HL-60/S4 treated with phorbol 12-myristate 13-acetate at 8.2 ng/mL for 4 days and 3 days (cell line): ENCODE measurements around the gene ADARB2.
"Not testable (repeated sequence)": the region's sequence is repeated elsewhere in the genome, so short reads cannot be mapped to it uniquely, and the experiment has no call there.

Experiments used
- in situ Hi-C: fragments of 300-500 bp; cut with MboI; formaldehyde crosslinking; loops from 2 replicates; pipeline ENCODE4 v1.15.0; 2022; ENCODE audit warnings: low sequenced_read_pairs

The ADARB2 gene

GRCh38 chr10:1402016-1402770 is 335.1 kb downstream of the ADARB2 start:
- in situ Hi-C loops: no loop called here

DNA sequence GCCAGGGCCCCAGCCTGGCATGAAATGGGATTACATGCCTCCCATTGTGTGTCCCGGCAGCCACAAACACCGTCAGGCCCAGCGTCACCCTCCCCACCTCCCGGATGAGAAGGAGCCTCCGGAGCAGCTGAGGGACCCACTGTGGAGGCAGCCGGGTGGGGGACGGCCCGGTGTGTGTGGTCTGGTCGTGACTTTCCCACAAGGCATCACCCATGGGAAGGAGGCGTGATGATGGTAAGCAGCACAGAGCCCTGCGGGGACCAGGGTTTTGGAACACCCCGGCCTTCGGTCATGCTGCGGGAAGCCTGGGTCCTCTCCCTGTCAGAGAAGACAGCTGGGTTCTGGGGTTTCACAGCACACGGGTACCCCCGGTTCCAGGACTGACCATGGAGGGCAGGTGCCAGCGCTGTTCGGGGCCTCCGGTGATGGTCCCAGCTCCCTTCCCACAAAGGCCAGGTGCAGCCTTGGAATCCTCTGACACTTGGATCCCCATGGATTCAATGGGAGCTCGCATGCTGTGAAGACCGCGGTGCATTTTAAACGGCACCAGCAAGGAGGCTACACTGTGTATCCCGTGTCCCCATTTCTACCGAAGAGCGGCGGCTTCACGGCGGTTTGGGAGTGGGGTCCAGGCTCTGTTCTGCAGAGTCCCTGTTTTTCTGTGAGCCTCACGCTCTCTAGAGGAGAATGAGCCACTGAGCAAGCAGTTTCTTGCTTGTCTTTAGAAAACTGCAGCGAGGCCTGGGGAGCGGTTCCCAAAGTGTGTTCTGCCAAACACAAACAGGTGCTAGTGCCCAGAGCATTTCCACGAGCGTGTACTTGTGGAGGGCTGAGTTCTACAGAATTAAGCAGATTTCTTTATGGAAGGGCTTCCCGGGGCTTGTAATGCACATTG is 336.0 kb downstream of the ADARB2 start:
- in situ Hi-C loops: no loop called here

GRCh38 chr10:1400101-1401070 is 336.9 kb downstream of the ADARB2 start:
- in situ Hi-C loops: no loop called here

DNA sequence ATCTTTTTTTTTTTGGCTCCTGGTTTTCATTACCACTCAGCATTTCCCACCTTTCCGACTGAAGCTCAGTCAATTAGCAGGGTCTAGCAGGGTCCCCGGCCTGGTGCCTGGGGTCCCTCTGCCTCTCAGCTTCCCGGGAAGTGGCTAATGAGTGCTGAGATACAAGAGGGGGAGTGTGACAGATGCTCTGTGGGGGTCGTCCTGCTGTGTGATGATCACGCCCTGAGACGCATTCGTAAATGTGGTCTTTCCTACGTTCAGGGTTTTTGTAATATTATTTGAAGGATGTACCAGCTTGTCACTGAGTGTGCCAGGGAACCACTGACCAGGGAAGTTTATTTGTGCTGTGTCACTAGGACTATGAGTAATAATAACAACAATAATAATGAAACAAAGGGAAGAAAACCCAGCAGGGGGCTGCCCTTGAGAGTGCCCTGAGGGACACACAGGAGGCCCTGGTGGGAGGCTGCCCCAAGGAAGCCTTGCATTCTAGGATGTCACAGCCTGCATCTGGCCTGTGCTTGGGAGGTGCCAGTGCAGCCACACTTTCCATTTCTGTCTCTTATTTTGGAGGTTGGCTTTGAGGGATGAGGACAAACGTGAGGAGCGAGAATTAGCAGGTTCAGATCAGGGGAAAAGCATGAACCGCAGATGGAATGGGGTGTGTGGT is 337.8 kb downstream of the ADARB2 start:
- in situ Hi-C loops: no loop called here

DNA sequence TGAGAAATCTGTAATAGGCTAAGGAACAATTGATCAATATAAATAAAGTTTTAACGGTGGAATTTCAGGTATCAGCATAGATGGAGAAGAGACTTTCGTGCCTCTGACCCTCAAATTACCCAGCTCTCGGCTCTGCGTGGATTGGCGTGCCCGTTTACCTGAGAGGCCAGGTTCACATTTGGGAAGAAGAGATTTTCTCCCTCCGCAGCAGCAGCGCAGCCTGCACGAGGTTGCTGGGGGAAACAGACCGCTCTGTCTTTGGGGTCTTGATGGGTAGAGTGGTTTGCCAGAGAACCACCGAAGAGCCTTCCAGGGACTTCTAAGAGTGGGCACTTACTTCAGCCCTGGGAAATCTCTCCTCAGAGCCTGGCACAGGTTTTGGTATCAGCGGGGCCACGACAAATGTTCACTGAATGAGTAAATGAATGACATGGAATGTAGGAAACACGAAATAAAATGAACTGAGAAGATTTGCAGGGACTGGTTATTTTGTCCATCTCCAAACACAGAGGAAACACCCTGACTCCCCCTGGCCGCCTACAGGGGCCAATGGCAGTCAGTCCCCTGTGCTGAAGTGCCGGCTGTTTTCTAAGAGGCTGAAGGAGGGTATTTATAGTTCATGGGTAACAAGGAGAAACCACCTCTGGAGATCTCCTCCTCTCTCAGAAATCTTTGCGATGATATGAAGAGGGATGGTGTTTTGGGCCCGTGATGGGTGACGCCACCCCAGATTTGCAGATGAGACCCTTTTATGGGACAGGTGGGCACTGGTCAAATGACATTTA is 338.5 kb downstream of the ADARB2 start:
- in situ Hi-C loops: no loop called here

- in situ Hi-C loops: not testable (repeated sequence)
These were observed 339.2 kb downstream of the ADARB2 start for GRCh38 chr10:1398116-1398515.

DNA sequence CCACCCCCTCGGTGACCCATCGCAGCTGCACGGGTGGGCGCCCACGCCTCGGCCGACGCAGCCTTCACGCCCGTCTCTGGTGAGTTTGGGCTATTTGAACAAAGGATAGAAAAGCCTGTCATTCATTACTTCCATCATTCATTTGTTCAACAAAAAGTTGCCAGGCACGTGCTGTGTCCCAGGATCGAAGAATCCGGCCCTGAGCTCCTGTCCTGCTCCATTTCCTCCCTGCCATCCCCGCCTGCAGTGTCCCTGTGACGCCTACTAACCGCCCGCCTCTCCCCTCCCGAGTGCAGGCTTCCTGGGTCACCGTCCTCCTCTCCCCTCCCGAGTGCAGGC is 341.1 kb downstream of the ADARB2 start:
- in situ Hi-C loops: no loop called here

- in situ Hi-C loops: no loop called here
These were observed 341.6 kb downstream of the ADARB2 start for GRCh38 chr10:1395481-1396296.

- in situ Hi-C loops: no loop called here
These were observed 342.3 kb downstream of the ADARB2 start for GRCh38 chr10:1395025-1395480.

DNA sequence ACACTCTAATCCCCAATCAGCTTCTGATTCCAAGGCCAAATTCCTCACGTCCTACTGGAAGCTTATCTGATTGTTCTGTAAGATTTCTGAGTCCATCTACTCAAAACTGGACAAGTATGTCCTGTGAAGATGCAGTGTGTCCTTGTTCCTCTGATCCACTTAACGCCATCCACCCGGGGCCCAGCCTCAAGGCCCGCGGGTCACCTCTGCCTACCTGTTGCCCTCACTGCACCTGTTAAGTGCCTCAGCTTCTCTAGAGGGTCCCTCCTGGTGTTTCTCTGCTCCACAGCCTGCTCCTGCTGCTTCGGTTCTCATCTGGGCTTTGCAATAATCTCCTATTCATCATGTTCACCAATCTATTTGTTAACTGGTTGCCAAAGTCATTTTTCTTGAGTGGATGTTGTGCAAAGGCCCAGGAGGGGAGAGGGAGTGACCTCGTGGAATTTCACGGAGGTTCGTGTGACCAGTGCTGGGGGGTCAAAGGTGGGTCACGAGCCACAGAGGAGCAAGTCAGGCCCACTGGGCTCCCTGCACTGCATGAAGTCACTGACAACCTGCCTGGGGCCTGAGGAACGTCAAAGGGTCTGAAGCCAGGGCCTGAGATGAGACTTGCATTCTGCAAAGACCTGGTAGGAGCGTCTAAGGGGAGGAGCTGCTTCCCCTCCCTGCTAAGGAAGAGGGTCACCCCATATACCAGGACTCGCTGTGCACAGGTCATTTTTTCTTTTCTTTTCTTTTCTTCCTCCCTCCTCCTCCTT is 343.0 kb downstream of the ADARB2 start:
- in situ Hi-C loops: no loop called here

DNA sequence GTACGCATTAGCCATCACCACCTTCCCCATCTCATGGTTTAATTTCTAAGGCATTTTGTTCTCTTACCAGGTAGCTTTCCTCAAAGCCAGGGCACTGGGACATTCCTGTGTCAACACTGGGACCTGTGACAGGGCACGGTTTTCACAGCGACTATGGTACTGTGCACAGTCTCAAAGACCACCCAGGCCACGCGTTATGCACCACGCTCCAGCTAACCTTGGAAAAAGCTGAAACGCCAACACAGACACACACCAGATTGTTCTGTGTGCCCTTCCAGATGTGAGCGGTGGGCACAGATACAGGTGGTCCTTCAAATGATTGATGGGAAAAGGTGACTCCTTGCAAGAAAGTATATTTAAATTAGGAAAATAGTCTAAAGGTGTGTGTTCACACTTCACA is 343.8 kb downstream of the ADARB2 start:
- in situ Hi-C loops: no loop called here

GRCh38 chr10:1392127-1392526 is 345.2 kb downstream of the ADARB2 start:
- in situ Hi-C loops: no loop called here

GRCh38 chr10:1390200-1390599 is 347.1 kb downstream of the ADARB2 start:
- in situ Hi-C loops: no loop called here

GRCh38 chr10:1384026-1384425 is 353.3 kb downstream of the ADARB2 start:
- in situ Hi-C loops: no loop called here

GRCh38 chr10:1382711-1383110 is 354.6 kb downstream of the ADARB2 start:
- in situ Hi-C loops: no loop called here

GRCh38 chr10:1381339-1381738 is 356.0 kb downstream of the ADARB2 start:
- in situ Hi-C loops: no loop called here

DNA sequence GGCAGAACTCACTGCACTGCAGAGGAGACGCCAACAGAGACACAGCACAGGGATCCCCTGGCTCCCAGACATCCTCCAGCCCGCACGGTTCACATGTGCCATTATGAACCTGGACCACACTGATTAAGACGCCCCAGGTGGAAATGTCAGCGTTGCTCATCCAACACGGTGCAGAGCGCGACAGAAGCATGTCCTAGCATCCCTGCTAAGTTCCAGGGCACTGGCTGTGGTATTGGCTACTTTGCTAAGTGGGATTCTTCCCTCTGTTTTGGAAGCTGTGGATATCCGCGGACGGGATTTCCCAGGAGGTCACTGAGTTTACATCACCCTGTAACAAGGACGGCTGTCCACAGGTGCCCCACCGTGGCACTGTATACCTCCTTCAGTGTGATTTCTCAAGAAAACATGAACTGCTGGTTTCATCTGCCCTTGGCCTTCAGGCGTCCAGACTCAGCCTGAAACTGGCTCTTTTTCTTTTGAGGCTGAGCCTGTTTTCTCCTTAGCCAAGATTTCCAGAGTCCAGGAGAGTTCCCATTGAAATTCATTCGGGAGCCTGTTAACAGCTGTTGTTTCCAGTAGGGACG is 357.1 kb downstream of the ADARB2 start:
- in situ Hi-C loops: no loop called here

DNA sequence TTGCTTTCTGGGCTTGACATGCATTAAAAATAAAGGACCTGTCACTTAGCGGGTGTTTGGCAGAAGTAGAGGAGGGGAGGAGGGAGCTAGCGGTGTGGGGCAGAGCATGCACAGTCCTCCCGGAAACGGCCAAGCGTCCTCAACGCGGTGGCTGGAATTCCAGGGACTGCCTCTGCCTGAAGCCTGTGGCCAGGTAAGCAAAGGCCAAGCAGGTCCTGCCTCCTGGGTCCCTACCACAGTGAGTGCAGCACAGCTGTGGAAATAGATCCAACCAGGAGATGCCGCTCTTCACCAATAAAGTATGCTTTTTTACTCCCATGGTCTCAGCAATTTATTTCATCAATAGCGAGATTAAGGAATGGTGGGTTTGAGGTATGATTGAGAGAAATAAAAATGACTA is 357.7 kb downstream of the ADARB2 start:
- in situ Hi-C loops: no loop called here
